Measurements from ENCODE around the gene SH3BP4. TPM values are rescaled to one million over a fixed set of nuclear protein-coding genes. Genes with fewer than 3 reads are reported as not detected.
"Not testable (repeated sequence)": the region's sequence is repeated elsewhere in the genome, so short reads cannot be mapped to it uniquely, and the experiment has no call there.

SH3BP4 gene
- polyA plus RNA-seq, 4 donors: 27.7 to 43.6 (median 39.7) TPM

GRCh38 chr2:235006986-235007385 lies 55.2 kb downstream of the SH3BP4 start:
- no peak for DNase-seq (ENCODE audit: low read depth in 4 of 4, low spot score in 3 of 4)

- no peak for DNase-seq (ENCODE audit: low read depth in 4 of 4, low spot score in 3 of 4)
Observed at GRCh38 chr2:235007664-235008457, 56.0 kb downstream of the SH3BP4 start.

GRCh38 chr2:235008584-235009044 lies 56.8 kb downstream of the SH3BP4 start:
- DNase-seq (ENCODE audit: low read depth in 4 of 4, low spot score in 3 of 4): no peak

- DNase-seq (ENCODE audit: low read depth in 4 of 4, low spot score in 3 of 4): no peak
Observed at GRCh38 chr2:235009081-235009480, 57.3 kb downstream of the SH3BP4 start.

GRCh38 chr2:235010117-235010714 lies 58.4 kb downstream of the SH3BP4 start:
- no peak for DNase-seq (ENCODE audit: low read depth in 4 of 4, low spot score in 3 of 4)

GRCh38 chr2:235011607-235011928 lies 59.8 kb downstream of the SH3BP4 start:
- no peak for DNase-seq (ENCODE audit: low read depth in 4 of 4, low spot score in 3 of 4)

GRCh38 chr2:235011929-235012631 lies 60.3 kb downstream of the SH3BP4 start:
- no peak for DNase-seq (ENCODE audit: low read depth in 4 of 4, low spot score in 3 of 4)

GRCh38 chr2:235017441-235017840 lies 65.6 kb downstream of the SH3BP4 start:
- no peak for DNase-seq (ENCODE audit: low read depth in 4 of 4, low spot score in 3 of 4)

GRCh38 chr2:235018838-235019237 lies 67.0 kb downstream of the SH3BP4 start:
- DNase-seq (ENCODE audit: low read depth in 4 of 4, low spot score in 3 of 4): no peak

GRCh38 chr2:235020141-235020540 lies 68.3 kb downstream of the SH3BP4 start:
- DNase-seq (ENCODE audit: low read depth in 4 of 4, low spot score in 3 of 4): not testable (repeated sequence)

GRCh38 chr2:235021752-235022151 lies 69.9 kb downstream of the SH3BP4 start:
- DNase-seq (ENCODE audit: low read depth in 4 of 4, low spot score in 3 of 4): no peak

- DNase-seq (ENCODE audit: low read depth in 4 of 4, low spot score in 3 of 4): no peak
Observed at GRCh38 chr2:235024191-235024860, 72.5 kb downstream of the SH3BP4 start.

GRCh38 chr2:235024931-235025773 lies 73.3 kb downstream of the SH3BP4 start:
- DNase-seq (ENCODE audit: low read depth in 4 of 4, low spot score in 3 of 4): no peak

GRCh38 chr2:235025800-235026536 lies 74.2 kb downstream of the SH3BP4 start:
- DNase-seq (ENCODE audit: low read depth in 4 of 4, low spot score in 3 of 4): no peak

GRCh38 chr2:235026649-235027557 lies 75.1 kb downstream of the SH3BP4 start:
- no peak for DNase-seq (ENCODE audit: low read depth in 4 of 4, low spot score in 3 of 4)

GRCh38 chr2:235027558-235028214 lies 75.9 kb downstream of the SH3BP4 start:
- no peak for DNase-seq (ENCODE audit: low read depth in 4 of 4, low spot score in 3 of 4)

GRCh38 chr2:235028646-235029045 lies 76.8 kb downstream of the SH3BP4 start:
- no peak for DNase-seq (ENCODE audit: low read depth in 4 of 4, low spot score in 3 of 4)

- DNase-seq (ENCODE audit: low read depth in 4 of 4, low spot score in 3 of 4): no peak
Observed at GRCh38 chr2:235029054-235029453, 77.2 kb downstream of the SH3BP4 start.
